Peyer's patch (tissue), 4 donors: ENCODE data around the gene PSMB2. TPM values are rescaled to one million over a fixed set of nuclear protein-coding genes. Genes with fewer than 3 reads are reported as not detected.

Source experiments
- DNase-seq, 3 donors: peaks; one replicate each; pipeline ENCODE4 v3.0.0-alpha.2; 2017 to 2019
- H3K27ac ChIP-seq, 4 donors: fragments of 200-600 bp; sonication (generic); one replicate each; pipeline ENCODE4 v1.5.1; 2016 to 2019
- H3K27me3 ChIP-seq, 2 donors: fragments of 200-600 bp; sonication (generic); one replicate each; pipeline ENCODE4 v1.5.1; 2019
- H3K36me3 ChIP-seq, 3 donors: fragments of 200-600 bp; sonication (generic); one replicate each; pipeline ENCODE4 v1.5.1; 2016 to 2019
- H3K4me1 ChIP-seq, 4 donors: fragments of 200-600 bp; sonication (generic); one replicate each; pipeline ENCODE4 v1.5.1; 2016 to 2019
- H3K4me3 ChIP-seq, 4 donors: fragments of 200-600 bp; sonication (generic); 1 replicate in 3 of 4; 2 replicates in 1 of 4; pipeline ENCODE4 v1.5.1; 2016 to 2019; ENCODE audit warnings: mild to moderate bottlenecking in 1 of 4
- H3K9me3 ChIP-seq, 4 donors: fragments of 200-600 bp; sonication (generic); one replicate each; pipeline ENCODE4 v1.5.1; 2016 to 2019; ENCODE audit warnings: mild to moderate bottlenecking in 1 of 4
- POLR2A ChIP-seq, 2 donors: fragments of 450-650 bp; IDR thresholded peaks; one replicate each; pipeline ENCODE4 v1.5.1; 2017; ENCODE audit warnings: antibody characterized with exemption in 2 of 2, mild to moderate bottlenecking in 2 of 2, moderate library complexity in 2 of 2
- total RNA-seq, 4 donors: library from RNA; depleted of rRNA; stranded (reverse); fragments of >200 nt; gene quantifications; one replicate each; pipeline ENCODE4 v1.1.0, GENCODE V29; 2016
- TF ChIP-seq, protein P1 (sequence below), 6 experiments: fragments of 450-650 bp in 4 of 6; fragments of 200-600 bp in 2 of 6; sonication (generic) in 1 of 6; IDR thresholded peaks; one replicate each; pipeline ENCODE4 v1.5.1; 2017 to 2019; ENCODE audit warnings: antibody characterized with exemption in 6 of 6, mild to moderate bottlenecking in 3 of 6, moderate library complexity in 1 of 6

Gene PSMB2
- total RNA-seq, 4 donors from 2014 or later, result 31.5 to 79.2 (median 42.6) TPM

DNA sequence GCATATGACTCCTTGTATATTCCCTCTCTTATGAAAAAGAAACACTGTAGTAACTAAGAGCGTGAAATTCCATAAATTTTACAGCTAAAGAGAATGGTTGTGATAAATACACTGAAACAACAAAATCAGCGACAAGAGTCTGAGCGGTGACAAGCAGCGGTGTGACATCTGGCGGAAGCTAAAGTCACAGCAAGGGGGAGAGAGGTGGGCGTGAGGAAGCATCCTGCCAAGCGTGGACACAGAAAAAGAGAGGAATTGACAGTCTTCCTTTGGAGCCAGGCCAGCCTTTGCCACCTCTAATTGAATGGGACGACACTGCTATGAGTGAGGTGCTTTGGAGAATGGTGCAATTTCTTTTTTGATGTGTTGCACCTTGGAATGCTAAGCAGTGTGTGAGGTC, 25.9 kb downstream of the PSMB2 start:
- no peak for DNase-seq
- Histone ChIP-seq H3K27me3 (no peaks in the 10 kb centered on the region), H3K36me3 (peaks cover 0 to 25% (median 0%) of the 10 kb centered on the region in 3 donors), H3K4me1 (no peaks in the 10 kb centered on the region), H3K9me3 (no peaks in the 10 kb centered on the region), H3K27ac (no peak overlapping the region), H3K4me3 (no peak overlapping the region)
- TF ChIP-seq POLR2A (IDR thresholded peaks at IDR 0.05), result no peak
- TF ChIP-seq, protein P1, sequence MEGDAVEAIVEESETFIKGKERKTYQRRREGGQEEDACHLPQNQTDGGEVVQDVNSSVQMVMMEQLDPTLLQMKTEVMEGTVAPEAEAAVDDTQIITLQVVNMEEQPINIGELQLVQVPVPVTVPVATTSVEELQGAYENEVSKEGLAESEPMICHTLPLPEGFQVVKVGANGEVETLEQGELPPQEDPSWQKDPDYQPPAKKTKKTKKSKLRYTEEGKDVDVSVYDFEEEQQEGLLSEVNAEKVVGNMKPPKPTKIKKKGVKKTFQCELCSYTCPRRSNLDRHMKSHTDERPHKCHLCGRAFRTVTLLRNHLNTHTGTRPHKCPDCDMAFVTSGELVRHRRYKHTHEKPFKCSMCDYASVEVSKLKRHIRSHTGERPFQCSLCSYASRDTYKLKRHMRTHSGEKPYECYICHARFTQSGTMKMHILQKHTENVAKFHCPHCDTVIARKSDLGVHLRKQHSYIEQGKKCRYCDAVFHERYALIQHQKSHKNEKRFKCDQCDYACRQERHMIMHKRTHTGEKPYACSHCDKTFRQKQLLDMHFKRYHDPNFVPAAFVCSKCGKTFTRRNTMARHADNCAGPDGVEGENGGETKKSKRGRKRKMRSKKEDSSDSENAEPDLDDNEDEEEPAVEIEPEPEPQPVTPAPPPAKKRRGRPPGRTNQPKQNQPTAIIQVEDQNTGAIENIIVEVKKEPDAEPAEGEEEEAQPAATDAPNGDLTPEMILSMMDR (IDR thresholded peaks at IDR 0.05), result no peak

DNA sequence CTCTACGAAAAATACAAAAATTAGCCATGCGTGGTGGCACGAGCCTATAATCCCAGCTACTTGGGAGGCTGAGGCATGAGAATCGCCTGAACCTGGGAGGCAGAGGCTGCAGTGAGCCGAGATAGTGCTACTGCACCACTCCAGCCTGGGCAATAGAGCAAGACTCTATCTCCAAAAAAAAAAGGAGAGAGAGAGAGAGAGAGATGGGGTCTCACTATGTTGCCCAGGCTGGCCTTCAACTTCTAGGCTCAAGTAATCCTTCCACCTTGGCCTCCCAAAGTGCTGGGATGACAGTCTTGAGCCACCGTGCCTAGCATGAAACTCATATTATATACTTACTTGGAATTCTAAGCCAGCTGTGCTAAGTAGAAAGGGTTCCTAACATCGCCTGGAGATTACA, 29.7 kb downstream of the PSMB2 start:
- TF ChIP-seq POLR2A (IDR thresholded peaks at IDR 0.05), result no peak
- TF ChIP-seq, protein P1 (IDR thresholded peaks at IDR 0.05), result no peak
- H3K9me3 ChIP-seq, result no peaks in the 10 kb centered on the region
- no peaks in the 10 kb centered on the region for H3K27me3 ChIP-seq
- no peaks in the 10 kb centered on the region for H3K4me1 ChIP-seq
- peaks cover 0 to 42% (median 4%) of the 10 kb centered on the region in 3 donors for H3K36me3 ChIP-seq
- DNase-seq, result no peak
- H3K4me3 ChIP-seq, result no peak overlapping the region
- no peak overlapping the region for H3K27ac ChIP-seq

DNA sequence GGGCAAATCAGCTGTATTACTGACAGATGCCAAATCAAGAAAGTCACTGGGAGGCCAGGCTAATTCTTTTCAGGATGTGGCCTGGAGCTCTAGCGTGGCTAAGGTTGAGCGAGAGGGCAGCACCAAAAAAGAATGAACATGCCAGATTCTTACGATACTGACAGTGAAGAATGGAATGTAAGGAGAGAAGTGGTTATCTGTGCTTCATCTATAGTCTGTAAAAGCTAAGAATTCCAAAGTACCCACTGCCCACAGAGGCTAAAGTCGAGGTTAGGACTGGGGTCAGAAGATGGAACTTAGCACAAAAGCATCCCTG, 35.5 kb downstream of the PSMB2 start:
- no peak overlapping the region for H3K27ac ChIP-seq
- H3K36me3 ChIP-seq, result peaks cover 0 to 71% (median 4%) of the 10 kb centered on the region in 3 donors
- DNase-seq, result no peak
- no peak overlapping the region for H3K4me3 ChIP-seq
- H3K27me3 ChIP-seq, result no peaks in the 10 kb centered on the region
- TF ChIP-seq POLR2A (IDR thresholded peaks at IDR 0.05), result no peak
- TF ChIP-seq, protein P1 (IDR thresholded peaks at IDR 0.05), result no peak
- no peaks in the 10 kb centered on the region for H3K4me1 ChIP-seq
- no peaks in the 10 kb centered on the region for H3K9me3 ChIP-seq

DNA sequence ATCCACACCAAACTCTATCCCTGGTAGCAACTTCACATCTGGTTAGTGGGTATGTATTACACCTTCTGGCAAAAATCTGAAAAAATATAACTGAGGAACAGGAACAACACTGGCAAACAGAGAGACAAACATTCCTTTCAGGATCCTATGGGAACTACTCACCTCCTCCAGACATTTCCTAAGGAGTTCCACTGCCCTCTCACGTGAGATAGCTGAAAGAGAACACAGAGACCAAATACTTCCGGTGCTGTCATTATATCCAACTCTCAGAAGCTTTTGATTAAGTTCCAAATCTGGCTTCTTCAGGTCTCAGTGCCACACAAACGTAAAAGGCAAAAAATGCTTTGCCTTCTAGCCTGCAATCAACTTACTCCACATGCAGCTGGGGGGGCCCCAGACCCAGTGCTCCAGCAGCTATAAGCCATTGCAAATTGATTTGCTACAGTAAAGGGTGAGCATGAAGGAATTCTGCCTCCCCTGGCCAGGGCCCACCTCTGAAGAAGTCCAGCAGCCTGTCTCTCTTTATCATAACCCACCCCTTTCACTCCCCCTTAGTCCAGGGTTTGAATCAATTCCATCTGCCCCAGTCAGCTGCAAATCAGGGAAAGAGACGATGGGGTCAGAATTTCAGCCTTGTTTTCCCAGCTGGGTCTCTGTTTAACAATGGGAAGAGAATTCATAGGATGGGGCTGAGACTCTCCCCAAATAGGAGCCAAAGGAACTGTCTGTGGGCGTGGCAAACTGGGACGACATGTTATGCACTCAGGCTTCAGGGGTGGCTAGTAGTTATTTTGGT, 36.1 kb downstream of the PSMB2 start:
- Histone ChIP-seq H3K4me1 (no peaks in the 10 kb centered on the region), H3K27ac (no peak overlapping the region), H3K36me3 (peaks cover 0 to 71% (median 4%) of the 10 kb centered on the region in 3 donors), H3K9me3 (no peaks in the 10 kb centered on the region), H3K4me3 (no peak overlapping the region), H3K27me3 (no peaks in the 10 kb centered on the region)
- TF ChIP-seq POLR2A (IDR thresholded peaks at IDR 0.05), result no peak
- TF ChIP-seq, protein P1 (IDR thresholded peaks at IDR 0.05), result no peak
- no peak for DNase-seq

DNA sequence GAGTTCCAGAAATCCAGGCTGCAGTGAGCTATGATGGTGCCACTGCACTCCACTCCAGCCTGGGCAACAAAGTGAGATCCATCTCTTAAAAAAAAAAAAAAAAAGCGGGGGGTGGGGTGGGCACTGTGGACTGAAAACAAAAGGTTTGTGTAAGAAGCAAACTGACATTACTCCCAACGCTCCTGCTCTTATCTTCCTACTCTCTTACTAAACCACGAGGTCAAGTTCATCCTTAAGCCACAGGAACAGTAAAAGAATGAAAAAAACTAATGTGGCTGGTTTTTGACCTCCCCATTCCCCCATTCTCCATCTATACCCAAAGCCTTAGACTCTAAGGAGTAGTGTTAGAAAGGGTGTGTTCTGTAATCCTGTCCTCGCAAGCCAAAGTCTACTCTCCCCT, 37.4 kb downstream of the PSMB2 start:
- no peak for TF ChIP-seq POLR2A (IDR thresholded peaks at IDR 0.05)
- TF ChIP-seq, protein P1 (IDR thresholded peaks at IDR 0.05), result no peak
- Histone ChIP-seq H3K36me3 (peaks cover 0 to 64% (median 4%) of the 10 kb centered on the region in 3 donors), H3K4me1 (no peaks in the 10 kb centered on the region), H3K9me3 (no peaks in the 10 kb centered on the region), H3K27me3 (no peaks in the 10 kb centered on the region), H3K4me3 (no peak overlapping the region), H3K27ac (no peak overlapping the region)
- no peak for DNase-seq
